A375 (cell line): ENCODE measurements around the gene ADIPOR2. TPM values are rescaled to one million over a fixed set of nuclear protein-coding genes. Genes with fewer than 3 reads are reported as not detected.

Source experiments
- small RNA-seq: library from RNA; depleted of rRNA; stranded (forward); fragments of <200 nt; gene quantifications from one replicate; pipeline ENCODE3, GENCODE V24; 2014
- total RNA-seq: library from RNA; depleted of rRNA; stranded (reverse); fragments of >200 nt; shearing (Covaris generic); gene quantifications from 2 replicates; pipeline ENCODE4 v1.2.3, GENCODE V29; 2014; rRNA removed

ADIPOR2 gene
- 31.3 and 36.4 TPM in 2 replicates for total RNA-seq

GRCh38 chr12:1690578-1691122 is at the start of gene ADIPOR2:
ADIPOR2 (plus strand) TSS chr12:1691070; CDS start chr12:1754344, 63,274 bp downstream.

GRCh38 chr12:1820191-1820895 is 129.5 kb downstream of the ADIPOR2 start, which contains the start of gene LRTM2:
LRTM2 (plus strand) TSS chr12:1820565; CDS start chr12:1828149, 7,584 bp downstream.

Small RNAs within 50 kb of the gene (small RNA-seq; reads per million reads assigned to genes)
- not detected for gene MIR3649

Other genes with a start within 250 kb of the ADIPOR2 start
- gene FBXL14, start 96.5 kb upstream of the ADIPOR2 start, total RNA-seq, result 18.3 and 22.2 TPM in 2 replicates
- 0.64 and 1.2 TPM in 2 replicates for gene WNT5B, start 61.8 kb upstream of the ADIPOR2 start, total RNA-seq
- gene LRTM2, start 129.5 kb downstream of the ADIPOR2 start, total RNA-seq, result not detected in 2 replicates
- gene CACNA2D4, start 227.6 kb downstream of the ADIPOR2 start, total RNA-seq, result 0.19 and 0.29 TPM in 2 replicates